ENCODE measurements around the gene PIK3R2.

PIK3R2 gene

GRCh38 chr19:18193388-18194180 lies 40.6 kb downstream of the PIK3R2 start:
- no peak for DNase-seq (ENCODE audit: extremely low read depth, insufficient read length)
- Histone ChIP-seq H3K27me3 (replicated peaks; ENCODE audit: control insufficient read depth, insufficient read depth, low read length) (no peaks in the 10 kb centered on the region), H3K4me3 (replicated peaks; ENCODE audit: low read depth, low read length) (peak overlapping the region; percentile 70), H3K36me3 (ENCODE audit: control insufficient read depth, insufficient read depth, low read length) (peaks cover 12% of the 10 kb centered on the region)
- no peak for TF ChIP-seq CTCF (IDR thresholded peaks at IDR 0.05; ENCODE audit: insufficient read depth, low read length, poor library complexity, severe bottlenecking)

- peak overlapping the region; percentile 70 for H3K4me3 ChIP-seq (replicated peaks; ENCODE audit: low read depth, low read length)
Observed at GRCh38 chr19:18194181-18194530, 41.2 kb downstream of the PIK3R2 start.

GRCh38 chr19:18194554-18195238 lies 41.7 kb downstream of the PIK3R2 start:
- no peak for TF ChIP-seq CTCF (IDR thresholded peaks at IDR 0.05; ENCODE audit: insufficient read depth, low read length, poor library complexity, severe bottlenecking)
- Histone ChIP-seq H3K36me3 (ENCODE audit: control insufficient read depth, insufficient read depth, low read length) (peaks cover 13% of the 10 kb centered on the region), H3K27me3 (replicated peaks; ENCODE audit: control insufficient read depth, insufficient read depth, low read length) (no peaks in the 10 kb centered on the region), H3K4me3 (replicated peaks; ENCODE audit: low read depth, low read length) (peak overlapping the region; percentile 70)
- peak; percentile 65 for DNase-seq (ENCODE audit: extremely low read depth, insufficient read length)

More at GRCh38 chr19:18194181-18194530, 41.2 kb downstream of the PIK3R2 start:
- no peak for DNase-seq (ENCODE audit: extremely low read depth, insufficient read length)
- Histone ChIP-seq H3K36me3 (ENCODE audit: control insufficient read depth, insufficient read depth, low read length) (peaks cover 13% of the 10 kb centered on the region), H3K27me3 (replicated peaks; ENCODE audit: control insufficient read depth, insufficient read depth, low read length) (no peaks in the 10 kb centered on the region)
- TF ChIP-seq CTCF (IDR thresholded peaks at IDR 0.05; ENCODE audit: insufficient read depth, low read length, poor library complexity, severe bottlenecking) = no peak

- TF ChIP-seq CTCF (IDR thresholded peaks at IDR 0.05; ENCODE audit: insufficient read depth, low read length, poor library complexity, severe bottlenecking) = no peak
- Histone ChIP-seq H3K4me3 (replicated peaks; ENCODE audit: low read depth, low read length) (no peak overlapping the region), H3K36me3 (ENCODE audit: control insufficient read depth, insufficient read depth, low read length) (peaks cover 17% of the 10 kb centered on the region), H3K27me3 (replicated peaks; ENCODE audit: control insufficient read depth, insufficient read depth, low read length) (no peaks in the 10 kb centered on the region)
- no peak for DNase-seq (ENCODE audit: extremely low read depth, insufficient read length)
Observed at GRCh38 chr19:18196511-18196845, 43.5 kb downstream of the PIK3R2 start.

- H3K4me3 ChIP-seq (replicated peaks; ENCODE audit: low read depth, low read length) = no peak overlapping the region
- H3K36me3 ChIP-seq (ENCODE audit: control insufficient read depth, insufficient read depth, low read length) = peaks cover 17% of the 10 kb centered on the region
- no peaks in the 10 kb centered on the region for H3K27me3 ChIP-seq (replicated peaks; ENCODE audit: control insufficient read depth, insufficient read depth, low read length)
- no peak for TF ChIP-seq CTCF (IDR thresholded peaks at IDR 0.05; ENCODE audit: insufficient read depth, low read length, poor library complexity, severe bottlenecking)
- no peak for DNase-seq (ENCODE audit: extremely low read depth, insufficient read length)
Observed at GRCh38 chr19:18197306-18197705, 44.3 kb downstream of the PIK3R2 start.

Measured in GM06990 (cell line).